Activated T-cell treated with anti-CD3 and anti-CD28 coated beads for 4 hours (primary cell): ENCODE measurements around the gene GAB1.

Source experiments
- DNase-seq: peaks from one replicate; pipeline ENCODE4 v3.0.0-alpha.2; 2020

Gene GAB1

GRCh38 chr4:143336781-143337599, at the start of gene GAB1:
TSS of gene GAB1 (plus strand) at chr4:143336876. CDS start at chr4:143337189, 313 bp downstream.
- no peak for DNase-seq

GRCh38 chr4:143287572-143287923, 49.1 kb upstream of the GAB1 start:
- no peak for DNase-seq

DNA sequence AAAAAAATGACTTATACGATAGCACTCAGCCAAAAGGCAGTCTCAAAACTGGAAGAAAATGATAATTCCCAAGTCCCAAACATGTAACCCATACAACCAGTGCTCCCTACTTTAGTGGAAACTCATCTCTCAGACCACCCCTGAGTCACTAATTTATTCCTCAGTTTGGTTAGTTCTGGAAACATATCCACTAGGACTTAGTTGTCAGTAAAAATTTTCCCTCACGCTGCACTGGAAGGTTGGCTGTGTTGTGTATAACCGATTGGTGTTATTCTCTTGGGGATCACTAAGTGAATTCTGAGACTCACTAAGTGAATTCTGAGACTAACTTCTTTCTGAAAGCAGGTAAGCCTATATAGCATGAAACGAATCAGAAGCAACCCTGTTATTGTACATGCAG, 48.5 kb upstream of the GAB1 start:
- no peak for DNase-seq

DNA sequence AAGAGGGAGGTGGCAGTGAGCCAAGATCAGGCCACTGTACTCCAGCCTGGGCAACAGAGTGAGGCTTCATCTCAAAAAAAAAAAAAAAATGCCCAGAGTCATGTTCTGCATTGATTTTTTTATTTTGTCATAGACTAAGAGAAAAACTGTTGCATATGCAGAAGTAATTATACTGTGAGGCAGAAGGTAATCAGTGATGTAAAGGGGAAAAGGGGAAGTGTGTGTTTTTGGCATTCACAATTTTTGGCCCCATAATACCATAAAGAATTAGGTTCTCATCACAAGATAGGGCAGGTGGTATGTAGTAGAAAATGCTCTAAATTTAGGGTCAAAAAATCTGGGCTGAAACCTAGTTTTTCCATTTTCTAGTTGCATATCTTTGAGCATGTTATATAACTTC, 47.3 kb upstream of the GAB1 start:
- no peak for DNase-seq

DNA sequence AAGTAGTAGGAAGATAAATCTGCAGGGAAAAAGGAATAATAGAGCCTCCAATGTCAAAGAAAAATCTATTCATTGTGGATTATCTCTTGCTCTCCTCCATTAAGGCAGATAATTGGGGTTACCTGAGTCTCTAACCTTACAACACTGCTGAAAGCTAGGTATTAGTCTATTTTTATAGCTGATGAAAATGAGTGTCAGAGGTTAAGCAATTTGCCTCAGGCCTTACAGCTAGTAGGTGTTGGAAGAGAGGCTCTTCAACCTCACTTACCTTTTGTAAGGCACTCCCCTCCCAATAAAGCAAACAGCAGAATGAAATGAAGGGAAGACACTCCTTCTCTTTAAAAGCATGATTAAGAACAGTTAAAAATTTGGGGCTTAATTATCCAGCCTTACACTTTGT, 45.4 kb upstream of the GAB1 start:
- no peak for DNase-seq

DNA sequence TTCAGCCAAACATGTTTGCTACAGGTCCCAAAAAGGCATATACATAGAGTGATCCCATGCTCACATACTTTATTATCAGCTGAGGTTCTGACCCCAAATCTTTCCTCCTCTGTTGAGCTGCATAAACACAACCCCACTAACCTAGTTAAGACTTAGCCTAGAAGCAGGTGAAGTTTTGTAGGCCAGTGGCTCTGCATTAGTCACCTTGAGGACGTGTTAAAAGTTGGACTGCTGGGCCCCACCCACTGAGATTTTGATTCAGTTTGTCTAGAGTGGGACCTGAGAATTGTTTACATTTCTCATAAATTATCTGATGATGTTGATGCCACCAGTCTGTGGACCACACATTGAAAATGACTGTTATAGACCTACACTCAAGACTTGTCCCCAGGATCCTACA, 43.8 kb upstream of the GAB1 start:
- no peak for DNase-seq

GRCh38 chr4:143294310-143294709, 42.4 kb upstream of the GAB1 start:
- DNase-seq, result no peak

DNA sequence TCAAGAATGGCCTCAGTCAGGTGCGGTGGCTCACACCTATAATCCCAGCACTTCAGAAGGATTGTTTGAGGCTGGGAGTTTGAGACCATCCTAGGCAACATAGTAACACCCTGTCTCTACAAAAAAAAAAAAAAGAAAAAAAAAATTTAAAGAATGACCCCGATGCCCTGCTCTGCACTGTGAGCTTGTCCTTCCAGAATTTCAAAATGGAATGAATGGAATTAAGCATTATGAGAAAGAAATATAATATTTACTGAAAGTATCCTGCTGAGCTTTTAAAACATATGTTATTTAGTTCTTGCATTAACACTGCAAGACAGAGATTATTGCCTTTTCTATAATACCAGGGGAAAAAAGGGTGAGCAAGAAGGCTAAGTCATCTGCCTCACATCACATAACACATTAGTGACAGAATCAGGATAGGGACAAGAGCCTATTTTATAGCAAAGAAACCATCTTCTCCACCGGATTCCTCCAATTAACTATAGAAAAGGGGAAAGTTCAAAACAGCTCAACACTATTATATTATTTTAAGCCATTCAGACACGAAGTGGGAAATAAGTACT, 41.9 kb upstream of the GAB1 start:
- DNase-seq, result no peak

DNA sequence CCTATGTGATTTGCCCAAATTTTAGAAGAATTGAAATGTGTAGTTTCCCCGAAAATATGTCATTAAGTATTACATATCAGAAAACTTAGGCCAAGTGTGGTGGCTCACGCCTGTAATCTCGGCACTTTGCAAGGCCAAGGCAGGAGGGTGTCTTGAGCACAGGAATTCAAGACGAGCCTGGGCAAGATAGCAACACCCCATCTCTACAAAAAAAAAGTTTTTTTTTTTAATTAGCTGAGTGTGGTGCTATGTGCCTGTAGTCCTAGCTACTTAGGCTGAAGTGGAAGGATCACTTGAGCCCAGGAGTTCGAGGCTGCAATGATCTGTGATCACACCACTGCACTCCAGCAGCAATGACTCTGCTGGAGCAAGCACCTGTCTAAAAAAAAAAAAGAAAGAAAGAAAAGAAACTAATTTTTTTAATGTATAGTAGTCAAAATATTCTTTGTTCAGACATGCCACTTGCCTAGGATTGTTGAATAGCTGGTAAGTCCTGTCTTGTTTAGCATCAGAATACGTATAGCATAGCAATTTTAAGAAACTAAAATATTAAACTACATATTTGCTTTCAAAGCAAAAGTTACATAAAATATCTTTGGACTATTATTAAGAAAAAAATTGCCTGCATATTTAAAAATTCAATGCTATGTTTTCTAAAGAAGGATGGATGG, 40.1 kb upstream of the GAB1 start:
- DNase-seq, result no peak

DNA sequence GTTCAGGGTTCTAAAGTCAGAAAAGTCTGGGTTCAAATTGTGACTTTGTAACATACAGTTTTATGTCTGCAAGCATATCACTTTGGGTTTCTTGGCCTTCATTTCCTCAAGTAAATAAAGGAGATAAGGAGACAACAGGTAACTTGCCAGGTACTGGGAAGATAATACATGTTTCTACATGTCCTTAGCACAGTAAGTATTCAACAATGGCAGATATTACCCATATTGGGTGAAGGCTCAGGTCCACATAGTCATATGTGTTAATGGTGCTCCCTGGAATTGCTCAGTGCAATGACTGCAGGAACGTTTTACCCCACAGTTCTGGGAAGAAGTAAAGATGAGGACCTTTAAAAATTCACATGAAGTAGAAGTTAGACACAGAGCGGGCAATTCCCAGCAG, 35.8 kb upstream of the GAB1 start:
- no peak for DNase-seq

DNA sequence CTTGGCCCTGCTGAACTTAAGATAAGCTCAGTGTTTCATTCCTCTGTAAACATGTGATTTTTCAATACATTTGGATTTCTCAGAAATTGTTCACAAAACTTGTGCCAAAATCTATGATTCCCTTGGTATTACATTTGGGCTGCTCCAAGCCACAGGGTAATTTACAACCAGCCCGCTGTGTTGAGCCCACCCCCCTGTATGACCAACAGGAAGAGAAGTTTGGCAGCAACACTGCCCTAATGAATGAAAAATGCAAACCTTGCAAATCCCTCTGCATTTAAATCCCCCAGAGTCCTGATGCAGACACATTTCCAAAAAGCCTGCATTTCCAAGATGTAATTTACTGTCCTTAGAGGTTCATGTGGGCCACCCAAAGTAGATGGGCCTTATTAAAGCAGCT, 34.1 kb upstream of the GAB1 start:
- DNase-seq, result no peak

DNA sequence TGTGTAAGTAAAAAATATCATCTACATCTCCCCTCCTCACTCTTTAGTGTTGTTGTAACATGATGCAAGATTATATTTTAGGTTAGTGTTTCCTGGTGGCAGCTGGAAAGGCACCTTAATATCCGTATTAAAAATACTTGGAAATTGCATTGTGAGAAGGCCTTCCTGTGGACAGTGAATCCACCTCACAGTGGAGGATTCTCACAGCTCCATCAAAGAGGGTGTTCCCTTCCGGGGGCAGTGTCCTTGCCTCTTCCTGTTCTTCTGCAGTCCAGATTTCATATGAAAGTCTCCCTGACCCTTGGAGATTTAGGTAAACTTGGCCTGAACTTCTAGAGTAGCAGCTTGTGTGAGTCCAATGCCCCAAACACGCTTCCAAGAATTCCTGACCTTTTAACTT, 29.9 kb upstream of the GAB1 start:
- DNase-seq, result no peak

- no peak for DNase-seq
Observed at GRCh38 chr4:143307531-143307930, 29.1 kb upstream of the GAB1 start.

- no peak for DNase-seq
Observed at GRCh38 chr4:143308377-143308776, 28.3 kb upstream of the GAB1 start.

DNA sequence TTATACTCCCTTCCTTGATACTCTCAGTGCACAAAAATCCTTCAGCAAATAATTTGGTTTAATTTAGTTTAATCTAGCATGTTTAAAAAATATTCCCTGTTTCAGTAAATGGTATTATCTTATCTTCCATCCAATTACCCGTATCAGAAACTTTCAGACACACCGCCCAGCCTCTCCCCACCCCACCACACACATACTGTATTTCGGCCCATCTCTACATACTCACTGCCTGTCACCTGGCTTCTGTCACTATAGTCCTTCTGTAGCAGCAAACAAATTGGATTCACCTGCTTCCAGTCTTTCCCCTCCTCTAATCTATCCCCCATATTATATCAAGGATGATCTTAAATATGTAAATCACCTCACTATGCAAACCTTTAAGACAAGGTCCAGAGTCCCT, 24.8 kb upstream of the GAB1 start:
- DNase-seq, result no peak

GRCh38 chr4:143313521-143313920, 23.2 kb upstream of the GAB1 start:
- no peak for DNase-seq

DNA sequence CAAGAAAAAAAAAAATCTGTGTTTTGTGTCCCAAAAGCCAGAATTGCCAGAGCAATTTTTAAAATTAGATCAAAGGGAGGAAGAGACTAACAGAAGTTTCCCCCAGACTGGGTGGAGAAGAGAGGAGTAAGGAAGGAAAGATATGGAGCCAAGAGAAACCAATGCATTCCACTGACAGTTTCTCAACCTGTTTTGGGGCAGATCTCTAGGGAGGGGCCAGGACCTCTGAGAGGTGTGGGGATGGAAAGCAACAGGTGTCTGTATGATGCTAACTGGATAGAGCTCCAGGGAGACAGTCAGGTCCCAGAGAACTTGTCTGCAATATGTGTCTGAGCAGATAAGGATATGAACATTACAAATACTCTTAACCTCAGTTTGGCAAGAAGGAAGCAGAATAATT, 22.7 kb upstream of the GAB1 start:
- DNase-seq, result no peak

DNA sequence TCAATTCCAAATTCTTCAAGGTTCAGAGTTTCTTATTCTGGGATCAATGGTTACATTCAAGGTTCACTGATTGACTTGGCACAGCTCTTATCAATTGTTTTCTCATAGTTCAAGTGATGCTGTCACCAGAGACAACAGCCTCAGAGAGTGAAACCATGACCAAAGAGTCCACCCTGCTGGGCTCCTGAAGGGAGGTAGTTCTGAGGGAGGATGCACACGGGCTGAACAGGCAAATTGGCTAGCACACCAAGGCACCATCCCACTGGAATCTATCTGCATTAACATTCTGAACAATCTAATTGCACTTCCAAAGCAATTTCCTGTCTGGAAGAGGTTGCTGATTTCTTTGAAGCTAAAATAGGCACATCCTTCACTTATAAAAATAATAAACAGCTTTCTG, 16.6 kb upstream of the GAB1 start:
- DNase-seq, result no peak

DNA sequence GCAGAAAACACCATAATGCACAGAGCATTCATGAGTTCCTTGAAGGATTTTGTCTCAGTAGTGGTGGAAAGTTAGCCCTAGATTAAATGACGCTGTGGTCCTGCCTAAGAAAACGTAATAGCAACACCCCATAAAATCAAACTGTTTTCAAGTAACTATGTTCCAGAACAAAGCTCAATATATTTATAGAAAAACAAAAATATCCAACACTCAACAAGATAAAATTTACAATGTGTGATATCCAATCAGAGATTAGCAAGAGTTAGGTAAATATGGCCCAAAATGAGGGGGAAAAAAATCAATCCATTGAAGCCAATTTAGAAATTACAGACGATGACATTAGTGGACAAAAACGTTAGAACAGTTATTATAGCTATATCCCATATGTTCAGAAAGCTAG, 9.9 kb upstream of the GAB1 start:
- DNase-seq, result no peak

- DNase-seq, result no peak
Observed at GRCh38 chr4:143329985-143330384, 6.7 kb upstream of the GAB1 start.

GRCh38 chr4:143335979-143336780, 496 bp upstream of the GAB1 start:
- no peak for DNase-seq

DNA sequence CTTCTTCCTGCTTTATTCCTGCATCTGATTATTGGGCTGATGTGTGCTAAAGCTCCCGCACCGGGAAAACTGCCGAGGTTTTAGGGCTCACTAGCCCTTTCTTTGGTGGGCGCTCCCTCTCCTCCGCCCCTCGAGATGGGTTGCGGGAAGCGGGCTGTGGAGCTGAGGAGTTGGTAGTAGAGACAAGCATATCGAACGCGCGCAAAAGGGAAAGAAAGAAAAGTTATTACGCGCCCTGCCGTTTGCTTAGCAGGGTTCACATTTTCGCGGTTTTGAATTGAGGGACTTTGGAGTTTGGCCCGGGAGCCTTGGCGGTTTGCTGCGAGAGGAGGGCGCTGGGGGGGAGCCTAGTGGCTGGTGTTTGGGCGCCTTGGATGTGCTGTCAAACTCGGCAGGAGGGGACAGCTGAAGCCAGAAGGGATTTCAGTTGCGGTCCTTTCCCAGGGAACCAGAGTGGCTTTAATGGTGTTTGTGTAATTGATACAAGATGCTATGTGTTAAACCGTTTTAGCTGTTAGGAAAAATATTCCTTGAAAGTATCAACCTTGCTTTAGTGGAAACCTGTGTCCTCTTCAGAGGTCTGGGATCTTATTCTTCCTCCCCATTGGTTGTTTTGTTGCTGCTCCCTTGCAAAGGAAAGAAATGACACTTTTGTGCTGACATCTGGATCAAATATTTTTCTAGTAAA, 1.1 kb downstream of the GAB1 start:
- DNase-seq, result no peak

GRCh38 chr4:143338313-143338712, 1.6 kb downstream of the GAB1 start:
- no peak for DNase-seq
